GM12878 (cell line): Measurements from ENCODE around the gene CCDC88C. TPM values are rescaled to one million over a fixed set of nuclear protein-coding genes. Genes with fewer than 3 reads are reported as not detected.

Source experiments
- ATAC-seq: fragments of 200-7000 bp; cut with Tn5 transposase; 3 replicates; pipeline ENCODE4 v1.9.1; 2020; ENCODE audit warnings: mild to moderate bottlenecking, moderate library complexity
- BruUV-seq: library from RNA; stranded (reverse); fragments of 400-500 nt; replicated peaks from 2 replicates; lab custom pipeline; 2021; lab: Mats Ljungman, UMichigan
- CTCF ChIA-PET: fragments of 300-600 bp; sonication (Branson Sonifier 250); formaldehyde crosslinking; extraction: SDS; loops from one replicate; lab custom pipeline; 2021; ENCODE audit warnings: inconsistent platforms; lab: Yijun Ruan, JAX
- POLR2A ChIA-PET: fragments of 350-600 bp; formaldehyde crosslinking; extraction: SDS; loops from one replicate; lab custom pipeline; 2021; ENCODE audit warnings: inconsistent platforms; lab: Charles Lee
- RAD21 ChIA-PET: fragments of 300-600 bp; sonication (Branson Sonifier 250); formaldehyde crosslinking; loops from one replicate; lab custom pipeline; 2023; ENCODE audit warnings: antibody characterized with exemption; ENCODE audit not compliant: unreplicated experiment; lab: Charles Lee
- SMC1A ChIA-PET: fragments of 300-600 bp; sonication (Branson Sonifier 250); formaldehyde crosslinking; loops from one replicate; lab custom pipeline; 2023; ENCODE audit not compliant: unreplicated experiment, uncharacterized antibody; lab: Charles Lee
- DNase-seq: peaks from one replicate; pipeline ENCODE4 v3.0.0-alpha.2; 2011; ENCODE audit warnings: low read depth, low spot score
- FAIRE-seq: peaks from 3 replicates; lab custom pipeline; 2011; peaks lifted over from hg19 to GRCh38; lab: Jason Lieb, UNC
- H2AFZ ChIP-seq: 2 replicates; pipeline ENCODE4 v1.6.0; 2011; ENCODE audit warnings: low read depth, low read length, control low read depth; ENCODE audit not compliant: control insufficient read depth
- H3K27ac ChIP-seq: 2 replicates; pipeline ENCODE4 v1.5.1; 2011; ENCODE audit warnings: control low read depth; ENCODE audit not compliant: control insufficient read depth, insufficient read depth
- H3K27me3 ChIP-seq, 2 experiments: replicated peaks in 1 of 2; 2 replicates each; pipeline versions ENCODE4 v1.6.0 to v1.6.1; 2011; ENCODE audit warnings: low read length in 1 of 2; ENCODE audit not compliant: control insufficient read depth in 2 of 2, insufficient read depth in 2 of 2
- H3K36me3 ChIP-seq, 2 experiments: 2 replicates each; pipeline ENCODE4 v1.5.1; 2011; ENCODE audit warnings: low read length in 1 of 2; ENCODE audit not compliant: control insufficient read depth in 2 of 2, insufficient read depth in 2 of 2
- H3K4me1 ChIP-seq: 2 replicates; pipeline ENCODE4 v1.6.1; 2011; ENCODE audit warnings: mild to moderate bottlenecking, low read length, moderate library complexity, mixed read lengths; ENCODE audit not compliant: control insufficient read depth, insufficient read depth
- H3K4me2 ChIP-seq: 2 replicates; pipeline ENCODE4 v1.6.0; 2011; ENCODE audit warnings: control low read depth; ENCODE audit not compliant: control insufficient read depth, insufficient read depth
- H3K4me3 ChIP-seq: fragments of 200-600 bp; sonication (generic); 2 replicates; pipeline ENCODE4 v1.5.1; 2016
- H3K79me2 ChIP-seq: 2 replicates; pipeline ENCODE4 v1.6.0; 2011; ENCODE audit warnings: low read length; ENCODE audit not compliant: control insufficient read depth, insufficient read depth
- H3K9ac ChIP-seq: 2 replicates; pipeline ENCODE4 v1.8.0; 2011; ENCODE audit warnings: low read length, control low read depth, mixed read lengths; ENCODE audit not compliant: control insufficient read depth, insufficient read depth
- H3K9me3 ChIP-seq: replicated peaks from 3 replicates; pipeline ENCODE4 v1.5.1; 2011; ENCODE audit warnings: mild to moderate bottlenecking, low read length; ENCODE audit not compliant: control insufficient read depth, insufficient read depth
- H4K20me1 ChIP-seq: 2 replicates; pipeline ENCODE4 v1.6.0; 2011; ENCODE audit not compliant: control insufficient read depth, insufficient read depth
- CBX3 ChIP-seq: fragments of 200-600 bp; sonication (generic); IDR thresholded peaks from 2 replicates; pipeline ENCODE4 v1.6.1; 2016; ENCODE audit warnings: low read depth, borderline replicate concordance
- MAX ChIP-seq: IDR thresholded peaks from 2 replicates; pipeline ENCODE4 v1.6.1; 2012; ENCODE audit warnings: low read depth, low read length, improper control_type of control experiment
- NBN ChIP-seq: fragments of 450-650 bp; IDR thresholded peaks from 2 replicates; pipeline ENCODE4 v1.6.1; 2016
- STAT1 ChIP-seq: fragments of 450-650 bp; conservative IDR thresholded peaks from 2 replicates; pipeline ENCODE4 v1.6.1; 2014; ENCODE audit warnings: antibody characterized with exemption, mild to moderate bottlenecking
- USF2 ChIP-seq: IDR thresholded peaks from 2 replicates; pipeline ENCODE4 v1.6.1; 2011; ENCODE audit warnings: low read depth, low read length, improper control_type of control experiment, borderline replicate concordance
- WGBS: methylation state at CpG from one replicate; pipeline ENCODE4 v1.1.6; 2016; ENCODE audit warnings: low lambda C conversion rate; ENCODE audit not compliant: insufficient replicate concordance, insufficient coverage; ENCODE audit errors: missing lambda C conversion rate; 5-methylcytosine and 5-hydroxymethylcytosine counted together
- in situ Hi-C: fragments of 300-500 bp; cut with MboI; formaldehyde crosslinking; loops from 9 replicates; pipeline ENCODE4 v1.14.3; 2018; ENCODE audit warnings: mixed read lengths
- intact Hi-C: fragments of 100-400 bp; cut with micrococcal nuclease; formaldehyde crosslinking; loops from one replicate; pipeline ENCODE4 v1.14.2; 2022; ENCODE audit not compliant: unreplicated experiment
- polyA plus RNA-seq, 11 experiments: library from polyadenylated mRNA; depleted of rRNA in 4 of 11; unstranded in 6 of 11; stranded (reverse) in 5 of 11; fragments of >200 nt; fragmentation: Nextera tagmentation in 4 of 11; fragmentation: Illumina TruSeq in 1 of 11; extraction: Ambion mirVana in 4 of 11; extraction: Trizol in 1 of 11; gene quantifications; 1 replicate in 1 of 11; 2 replicates in 10 of 11; pipeline versions ENCODE4 v1.2.1 to v1.2.3, GENCODE V29; 2011 to 2016; ENCODE audit warnings: inconsistent platforms in 2 of 11, missing spikeins in 2 of 11, low read depth in 1 of 11
- total RNA-seq, 4 experiments: library from RNA; depleted of rRNA in 3 of 4; stranded (reverse); fragments of >200 nt in 3 of 4; fragmentation: Illumina TruSeq in 1 of 4; extraction: Trizol in 1 of 4; gene quantifications; 2 replicates each; pipeline versions ENCODE4 v1.2.1 to v1.2.3, GENCODE V29; 2013 to 2021

Gene CCDC88C
- total and polyA plus RNA-seq, 10 of the 15 experiments (the other 5 are each of a cell fraction or from before 2014, with no cell fraction given), result 4.0 to 79.6 (median 36.6) TPM

- ChIA-PET POLR2A (interaction anchor here (1.3 to 2.9 kb wide), 2 partner anchors 9 to 24 kb away, joined by 3 to 13 read pairs; no protein-coding TSS in a partner anchor), RAD21 (interaction anchor here (2.7 to 7.4 kb wide), 3 partner anchors 12 to 78 kb away, joined by 10 to 110 read pairs (median 52); no protein-coding TSS in a partner anchor), SMC1A (interaction anchor here (1.7 to 7.5 kb wide), 4 partner anchors 10 to 27 kb away, joined by 4 to 131 read pairs (median 48); partner anchors contain the start of gene CCDC88C), CTCF (interaction anchor here (3.0 to 8.1 kb wide), 2 partner anchors 13 to 46 kb away, joined by 15 to 100 read pairs; partner anchors contain the start of gene CCDC88C)
- Histone ChIP-seq H3K9me3 (no peaks in the 10 kb centered on the region), H3K4me3 (no peak overlapping the region), H3K27ac (no peak overlapping the region), H4K20me1 (peaks cover 13% of the 10 kb centered on the region), H3K27me3 (no peaks in the 10 kb centered on the region), H2AFZ (no peak overlapping the region), H3K4me1 (peaks cover 65% of the 10 kb centered on the region), H3K79me2 (peaks cover 95% of the 10 kb centered on the region), H3K4me2 (no peak overlapping the region), H3K9ac (no peak overlapping the region), H3K36me3 (peaks cover 14 to 22% of the 10 kb centered on the region in 2 experiments)
- in situ Hi-C loops (no loop called here), intact Hi-C loops (no loop called here)
- ATAC-seq, result no peak
- TF ChIP-seq STAT1 (no peak), NBN (no peak)
- no TSS peak for BruUV-seq
- DNase-seq, result no peak
- no peak for FAIRE-seq
- 60% methylated on average over 7 of the region's 7 CpGs for WGBS
These were observed 15.9 kb downstream of the CCDC88C start for GRCh38 chr14:91401751-91402150.

GRCh38 chr14:91400696-91401095, 16.9 kb downstream of the CCDC88C start:
- Histone ChIP-seq H3K4me1 (peaks cover 65% of the 10 kb centered on the region), H3K27ac (peak overlapping the region; percentile 67), H3K9ac (peak overlapping the region; percentile 64), H2AFZ (no peak overlapping the region), H3K9me3 (no peaks in the 10 kb centered on the region), H4K20me1 (peaks cover 4% of the 10 kb centered on the region; the same call in 1 of the 2 replicates), H3K27me3 (no peaks in the 10 kb centered on the region), H3K4me3 (peak overlapping the region; percentile 93), H3K4me2 (peak overlapping the region; percentile 91), H3K79me2 (peaks cover 95% of the 10 kb centered on the region), H3K36me3 (peaks cover 13% of the 10 kb centered on the region in 2 experiments)
- TF ChIP-seq MAX (no peak), CBX3 (no peak), USF2 (no peak)
- ChIA-PET POLR2A (interaction anchor here (0.8 to 4.6 kb wide), 8 partner anchors 13 to 54 kb away, joined by 3 to 69 read pairs (median 9); partner anchors contain the start of gene CCDC88C), RAD21 (interaction anchor here (0.9 to 7.4 kb wide), 12 partner anchors 9 to 77 kb away, joined by 3 to 110 read pairs (median 5); partner anchors contain the start of gene CCDC88C), SMC1A (interaction anchor here (0.7 to 7.5 kb wide), 13 partner anchors 8 to 83 kb away, joined by 3 to 131 read pairs (median 4); partner anchors contain the start of gene CCDC88C), CTCF (interaction anchor here (0.8 to 8.1 kb wide), 14 partner anchors 8 to 101 kb away, joined by 3 to 100 read pairs (median 5); partner anchors contain the start of gene CCDC88C)
- WGBS, result 0% methylated on average over 1 of the region's 1 CpG
- DNase-seq (no peak), FAIRE-seq (no peak), ATAC-seq (no peak)
- in situ Hi-C loops (no loop called here), intact Hi-C loops (no loop called here)
- no TSS peak for BruUV-seq
